GM21447 (cell line): ENCODE measurements around the gene LEFTY1.
A peak's percentile ranks its signal among the peaks of the same experiment; 100 is the strongest.
"Not testable (repeated sequence)": the region's sequence is repeated elsewhere in the genome, so short reads cannot be mapped to it uniquely, and the experiment has no call there.

Experiments used
- ATAC-seq: cut with Tn5 transposase; IDR thresholded peaks from one replicate; pipeline ENCODE4 v1.9.1; 2021; ENCODE audit not compliant: unreplicated experiment

The LEFTY1 gene

GRCh38 chr1:225851805-225852204 is 37.1 kb downstream of the LEFTY1 start:
- ATAC-seq = peak; percentile 54

GRCh38 chr1:225850370-225850769 is 38.6 kb downstream of the LEFTY1 start:
- ATAC-seq = no peak

- no peak for ATAC-seq
These were observed 39.0 kb downstream of the LEFTY1 start for GRCh38 chr1:225849925-225850324.

GRCh38 chr1:225848030-225848955 is 40.7 kb downstream of the LEFTY1 start:
- peak; percentile 73 for ATAC-seq

GRCh38 chr1:225847610-225848009 is 41.3 kb downstream of the LEFTY1 start:
- no peak for ATAC-seq

- no peak for ATAC-seq
These were observed 42.3 kb downstream of the LEFTY1 start for GRCh38 chr1:225846331-225847310.

- no peak for ATAC-seq
These were observed 43.2 kb downstream of the LEFTY1 start for GRCh38 chr1:225845571-225846259.

GRCh38 chr1:225845097-225845496 is 43.8 kb downstream of the LEFTY1 start:
- ATAC-seq = no peak

GRCh38 chr1:225844236-225845061 is 44.5 kb downstream of the LEFTY1 start:
- ATAC-seq = no peak

- ATAC-seq = no peak
These were observed 45.5 kb downstream of the LEFTY1 start for GRCh38 chr1:225843426-225843795.

- no peak for ATAC-seq
These were observed 46.0 kb downstream of the LEFTY1 start for GRCh38 chr1:225842788-225843425.

GRCh38 chr1:225842074-225842473 is 46.9 kb downstream of the LEFTY1 start:
- ATAC-seq = no peak

- no peak for ATAC-seq
These were observed 48.2 kb downstream of the LEFTY1 start for GRCh38 chr1:225840713-225841112.

GRCh38 chr1:225840223-225840610 is 48.7 kb downstream of the LEFTY1 start:
- ATAC-seq = no peak

- no peak for ATAC-seq
These were observed 50.2 kb downstream of the LEFTY1 start for GRCh38 chr1:225838793-225839192.

GRCh38 chr1:225836296-225836695 is 52.6 kb downstream of the LEFTY1 start:
- not testable (repeated sequence) for ATAC-seq
